Osteocyte (in vitro differentiated cells): ENCODE measurements around the gene ZBTB34. TPM values are rescaled to one million over a fixed set of nuclear protein-coding genes. Genes with fewer than 3 reads are reported as not detected.
"Not testable (repeated sequence)": the region's sequence is repeated elsewhere in the genome, so short reads cannot be mapped to it uniquely, and the experiment has no call there.

ENCODE experiments used
- DNase-seq: peaks from one replicate; pipeline ENCODE4 v3.0.0; 2021; ENCODE audit warnings: mixed read lengths; ENCODE audit not compliant: unreplicated experiment; ENCODE audit errors: extremely low spot score
- H3K27ac Mint-ChIP-seq: one replicate; pipeline ENCODE4 v1.8.0; 2021; ENCODE audit warnings: mild to moderate bottlenecking, mixed read lengths; ENCODE audit not compliant: unreplicated experiment
- H3K27me3 Mint-ChIP-seq: one replicate; pipeline ENCODE4 v1.8.0; 2021; ENCODE audit warnings: mixed read lengths; ENCODE audit not compliant: unreplicated experiment
- H3K36me3 Mint-ChIP-seq: one replicate; pipeline ENCODE4 v1.8.0; 2021; ENCODE audit warnings: mixed read lengths; ENCODE audit not compliant: unreplicated experiment
- H3K4me1 Mint-ChIP-seq: one replicate; pipeline ENCODE4 v1.8.0; 2021; ENCODE audit warnings: mixed read lengths; ENCODE audit not compliant: unreplicated experiment
- H3K4me3 Mint-ChIP-seq: one replicate; pipeline ENCODE4 v1.8.0; 2021; ENCODE audit warnings: mild to moderate bottlenecking, moderate library complexity, mixed read lengths; ENCODE audit not compliant: unreplicated experiment
- H3K9me3 Mint-ChIP-seq: one replicate; pipeline ENCODE4 v1.8.0; 2021; ENCODE audit warnings: mixed read lengths; ENCODE audit not compliant: unreplicated experiment
- CTCF ChIP-seq: fragments of 200-600 bp; sonication (generic); IDR thresholded peaks from 2 replicates; pipeline ENCODE4 v1.5.0; 2021; ENCODE audit warnings: antibody characterized with exemption, mild to moderate bottlenecking, moderate library complexity
- total RNA-seq: library from RNA; stranded (reverse); gene quantifications from 2 replicates; pipeline ENCODE4 v1.2.1, GENCODE V29; 2021

The ZBTB34 gene
- total RNA-seq, 1 donor from 2014 or later: 13.9 TPM

DNA sequence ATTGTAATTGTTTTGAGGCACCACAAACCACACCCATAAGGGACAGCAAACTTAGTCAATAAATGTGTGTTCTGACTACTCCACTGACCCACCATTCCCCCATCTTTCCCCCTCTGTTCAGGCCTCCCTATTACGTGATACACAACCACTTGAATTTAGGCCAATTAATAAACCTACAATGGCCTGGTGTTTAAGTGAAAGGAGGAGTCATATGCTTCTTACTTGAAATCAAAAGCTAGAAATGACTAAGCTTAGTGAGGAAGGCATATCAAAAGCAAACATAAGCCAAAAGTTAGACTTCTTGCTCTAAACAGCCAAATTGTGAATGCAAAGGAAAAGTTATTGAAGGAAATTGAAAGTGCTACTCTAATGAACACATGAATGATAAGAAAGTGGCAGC, 41.0 kb upstream of the ZBTB34 start:
- H3K4me3 Mint-ChIP-seq: no peak overlapping the region
- peaks cover 62% of the 10 kb centered on the region for H3K36me3 Mint-ChIP-seq
- no peaks in the 10 kb centered on the region for H3K27me3 Mint-ChIP-seq
- DNase-seq: no peak
- H3K27ac Mint-ChIP-seq: no peak overlapping the region
- peaks cover 6% of the 10 kb centered on the region for H3K4me1 Mint-ChIP-seq
- TF ChIP-seq CTCF: no peak
- peaks cover 22% of the 10 kb centered on the region for H3K9me3 Mint-ChIP-seq

GRCh38 chr9:126822278-126822677, 38.2 kb upstream of the ZBTB34 start:
- Mint-ChIP-seq H3K4me1 (no peaks in the 10 kb centered on the region), H3K4me3 (no peak overlapping the region), H3K27me3 (no peaks in the 10 kb centered on the region), H3K9me3 (peaks cover 19% of the 10 kb centered on the region), H3K36me3 (peaks cover 48% of the 10 kb centered on the region), H3K27ac (no peak overlapping the region)
- no peak for TF ChIP-seq CTCF
- peak; percentile 38 for DNase-seq

DNA sequence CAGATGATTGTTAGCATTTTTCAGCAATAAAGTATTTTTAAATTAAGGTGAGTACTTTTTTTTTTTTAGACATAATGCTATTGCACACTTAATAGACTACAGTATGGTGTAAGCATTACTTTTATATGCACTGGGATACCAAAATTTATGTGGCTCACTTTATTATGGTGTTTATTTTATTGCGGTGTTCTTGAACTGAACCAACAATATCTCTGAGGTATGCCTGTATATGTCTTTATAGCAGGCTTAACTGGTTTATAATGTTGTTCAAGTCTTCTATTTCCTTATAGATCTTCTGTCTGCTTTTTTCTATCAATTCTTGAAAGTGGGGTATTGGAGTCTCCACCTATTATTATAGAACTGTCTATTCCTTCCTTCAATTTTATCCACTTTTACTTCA, 37.6 kb upstream of the ZBTB34 start:
- no peak overlapping the region for H3K27ac Mint-ChIP-seq
- H3K4me1 Mint-ChIP-seq: no peaks in the 10 kb centered on the region
- H3K4me3 Mint-ChIP-seq: no peak overlapping the region
- TF ChIP-seq CTCF: no peak
- H3K36me3 Mint-ChIP-seq: peaks cover 47% of the 10 kb centered on the region
- DNase-seq: no peak
- H3K27me3 Mint-ChIP-seq: no peaks in the 10 kb centered on the region
- H3K9me3 Mint-ChIP-seq: peaks cover 19% of the 10 kb centered on the region

- H3K27ac Mint-ChIP-seq, DNase-seq, H3K4me3 Mint-ChIP-seq, H3K27me3 Mint-ChIP-seq, H3K4me1 Mint-ChIP-seq, H3K9me3 Mint-ChIP-seq: not testable (repeated sequence)
- peaks cover 36% of the 10 kb centered on the region for H3K36me3 Mint-ChIP-seq
Observed at GRCh38 chr9:126824052-126824451, 36.4 kb upstream of the ZBTB34 start.

- peaks cover 23% of the 10 kb centered on the region for H3K36me3 Mint-ChIP-seq
- H3K27me3 Mint-ChIP-seq: no peaks in the 10 kb centered on the region
- no peak for TF ChIP-seq CTCF
- no peak for DNase-seq
- H3K4me1 Mint-ChIP-seq: peaks cover 3% of the 10 kb centered on the region
- H3K9me3 Mint-ChIP-seq: no peaks in the 10 kb centered on the region
- no peak overlapping the region for H3K4me3 Mint-ChIP-seq
- H3K27ac Mint-ChIP-seq: no peak overlapping the region
Observed at GRCh38 chr9:126827227-126827626, 33.2 kb upstream of the ZBTB34 start.

GRCh38 chr9:126829035-126829434, 31.4 kb upstream of the ZBTB34 start:
- no peak for DNase-seq
- Mint-ChIP-seq H3K36me3 (peaks cover 32% of the 10 kb centered on the region), H3K4me1 (peaks cover 3% of the 10 kb centered on the region), H3K27ac (no peak overlapping the region), H3K27me3 (no peaks in the 10 kb centered on the region), H3K9me3 (no peaks in the 10 kb centered on the region), H3K4me3 (no peak overlapping the region)
- TF ChIP-seq CTCF: no peak
